Measurements from ENCODE around the gene UHRF1.

GRCh38 chr19:4951656-4952055 is 42.4 kb downstream of the UHRF1 start:
- TF ChIP-seq CTCF (IDR thresholded peaks at IDR 0.05; ENCODE audit: low read length) (no peak), EZH2 (IDR thresholded peaks at IDR 0.05; ENCODE audit: borderline replicate concordance, low read length) (no peak)

All from OCI-LY1 (cell line).